ENCODE data around the gene VMP1. TPM values are rescaled to one million over a fixed set of nuclear protein-coding genes. Genes with fewer than 3 reads are reported as not detected.

Gene VMP1
- total RNA-seq, 2 experiments from 2014 or later: 29.2 to 38.0 TPM

- Histone ChIP-seq H3K79me2 (ENCODE audit: insufficient read depth, low read depth, low read length) (peaks cover 24% of the 10 kb centered on the region; the same call in 1 of the 2 replicates), H3K9me2 (ENCODE audit: insufficient read depth, low read length) (no peaks in the 10 kb centered on the region), H3K27ac (ENCODE audit: low read depth, low read length, poor library complexity, severe bottlenecking) (no peak overlapping the region), H4K20me1 (ENCODE audit: insufficient read depth, low read length) (no peaks in the 10 kb centered on the region), H3K4me3 (ENCODE audit: low read depth, low read length, poor library complexity, severe bottlenecking) (no peak overlapping the region), H3K4me1 (ENCODE audit: insufficient read depth, low read length, poor library complexity, severe bottlenecking) (no peaks in the 10 kb centered on the region), H3K9me3 (ENCODE audit: low read length) (no peaks in the 10 kb centered on the region), H2AFZ (ENCODE audit: low read length) (no peak overlapping the region), H3K36me3 (ENCODE audit: insufficient read depth, low read length) (peaks cover 100% of the 10 kb centered on the region), H3K4me2 (ENCODE audit: low read length) (no peak overlapping the region)
- ChIA-PET POLR2A (interaction anchor here (0.6 to 1.4 kb wide), 4 partner anchors 8 to 147 kb away, joined by 4 to 5 read pairs (median 4); no protein-coding TSS in a partner anchor), CTCF (ENCODE audit: unreplicated experiment) (no interaction called here)
- TF ChIP-seq EZH2phosphoT487 (IDR thresholded peaks at IDR 0.05; ENCODE audit: borderline replicate concordance, low read depth, low read length) (no peak), CTCF (conservative IDR thresholded peaks at IDR 0.05; ENCODE audit: low read length) (no peak)
- no TSS peak for BruUV-seq (replicated peaks)
- no peak for DNase-seq (ENCODE audit: low spot score)
- intact Hi-C loops (cut with micrococcal nuclease; ENCODE audit: unreplicated experiment): loop anchor here (5.0 kb wide), 1 partner anchor 38 kb away; no protein-coding TSS in a partner anchor
These were observed 22.5 kb upstream of the VMP1 start for GRCh38 chr17:59684967-59685366.

GRCh38 chr17:59688008-59688407 lies 19.4 kb upstream of the VMP1 start:
- CTCF ChIA-PET (ENCODE audit: unreplicated experiment): no interaction called here
- POLR2A ChIA-PET: interaction anchor here (0.7 to 2.5 kb wide), 2 partner anchors 17 to 60 kb away, joined by 3 to 11 read pairs; no protein-coding TSS in a partner anchor
- no peak for DNase-seq (ENCODE audit: low spot score)
- no peak for TF ChIP-seq EZH2phosphoT487 (IDR thresholded peaks at IDR 0.05; ENCODE audit: borderline replicate concordance, low read depth, low read length)
- no peak for TF ChIP-seq CTCF (conservative IDR thresholded peaks at IDR 0.05; ENCODE audit: low read length)
- intact Hi-C loops (cut with micrococcal nuclease; ENCODE audit: unreplicated experiment): loop anchor here (5.0 kb wide), 1 partner anchor 41 kb away; no protein-coding TSS in a partner anchor
- no peaks in the 10 kb centered on the region for H3K9me3 ChIP-seq (ENCODE audit: low read length)
- BruUV-seq (replicated peaks): no TSS peak
- H4K20me1 ChIP-seq (ENCODE audit: insufficient read depth, low read length): no peaks in the 10 kb centered on the region
- no peak overlapping the region for H3K4me2 ChIP-seq (ENCODE audit: low read length)
- H3K27ac ChIP-seq (ENCODE audit: low read depth, low read length, poor library complexity, severe bottlenecking): no peak overlapping the region
- no peaks in the 10 kb centered on the region for H3K9me2 ChIP-seq (ENCODE audit: insufficient read depth, low read length)
- H3K4me1 ChIP-seq (ENCODE audit: insufficient read depth, low read length, poor library complexity, severe bottlenecking): no peaks in the 10 kb centered on the region
- H3K36me3 ChIP-seq (ENCODE audit: insufficient read depth, low read length): peaks cover 97% of the 10 kb centered on the region
- H3K79me2 ChIP-seq (ENCODE audit: insufficient read depth, low read depth, low read length): peaks cover 24% of the 10 kb centered on the region; the same call in 1 of the 2 replicates
- H2AFZ ChIP-seq (ENCODE audit: low read length): no peak overlapping the region
- H3K4me3 ChIP-seq (ENCODE audit: low read depth, low read length, poor library complexity, severe bottlenecking): no peak overlapping the region

GRCh38 chr17:59688496-59688895 lies 19.0 kb upstream of the VMP1 start:
- BruUV-seq (replicated peaks): no TSS peak
- Histone ChIP-seq H3K4me3 (ENCODE audit: low read depth, low read length, poor library complexity, severe bottlenecking) (no peak overlapping the region), H3K9me2 (ENCODE audit: insufficient read depth, low read length) (no peaks in the 10 kb centered on the region), H3K27ac (ENCODE audit: low read depth, low read length, poor library complexity, severe bottlenecking) (no peak overlapping the region), H3K9me3 (ENCODE audit: low read length) (no peaks in the 10 kb centered on the region), H3K4me1 (ENCODE audit: insufficient read depth, low read length, poor library complexity, severe bottlenecking) (no peaks in the 10 kb centered on the region), H4K20me1 (ENCODE audit: insufficient read depth, low read length) (no peaks in the 10 kb centered on the region), H2AFZ (ENCODE audit: low read length) (no peak overlapping the region), H3K79me2 (ENCODE audit: insufficient read depth, low read depth, low read length) (peaks cover 24% of the 10 kb centered on the region; the same call in 1 of the 2 replicates), H3K4me2 (ENCODE audit: low read length) (no peak overlapping the region), H3K36me3 (ENCODE audit: insufficient read depth, low read length) (peaks cover 97% of the 10 kb centered on the region)
- ChIA-PET CTCF (ENCODE audit: unreplicated experiment) (no interaction called here), POLR2A (interaction anchor here (0.6 to 2.5 kb wide), 2 partner anchors 18 to 478 kb away, joined by 3 to 11 read pairs; no protein-coding TSS in a partner anchor)
- TF ChIP-seq EZH2phosphoT487 (IDR thresholded peaks at IDR 0.05; ENCODE audit: borderline replicate concordance, low read depth, low read length) (no peak), CTCF (conservative IDR thresholded peaks at IDR 0.05; ENCODE audit: low read length) (no peak)
- DNase-seq (ENCODE audit: low spot score): no peak
- intact Hi-C loops (cut with micrococcal nuclease; ENCODE audit: unreplicated experiment): loop anchor here (5.0 kb wide), 1 partner anchor 41 kb away; no protein-coding TSS in a partner anchor

Data from OCI-LY7 (cell line).